IMR-90 (cell line): ENCODE results near the gene SFTPB. TPM values are rescaled to one million over a fixed set of nuclear protein-coding genes. Genes with fewer than 3 reads are reported as not detected.

Experiments used
- ATAC-seq: fragments of 200-7000 bp; cut with Tn5 transposase; 2 replicates; pipeline ENCODE4 v1.9.1; 2020; ENCODE audit warnings: low read depth, mild to moderate bottlenecking, moderate library complexity
- BruUV-seq: library from RNA; stranded (reverse); fragments of 400-500 nt; replicated peaks from 2 replicates; lab custom pipeline; 2021; lab: Mats Ljungman, UMichigan
- CTCF ChIA-PET: fragments of 300-600 bp; formaldehyde crosslinking; extraction: SDS; loops from one replicate; lab custom pipeline; 2021; ENCODE audit warnings: antibody characterized with exemption; lab: Yijun Ruan, JAX
- POLR2A ChIA-PET: fragments of 300-600 bp; sonication (Branson Sonifier 250); formaldehyde crosslinking; loops from one replicate; lab custom pipeline; 2022; ENCODE audit warnings: antibody characterized with exemption; ENCODE audit not compliant: unreplicated experiment; lab: Charles Lee
- DNase-seq: peaks from one replicate; pipeline ENCODE4 v3.0.0; 2013
- H2AFZ ChIP-seq: replicated peaks from 2 replicates; pipeline ENCODE3; 2013; ENCODE audit warnings: low read length, mild to moderate bottlenecking; ENCODE audit not compliant: poor library complexity
- H2AK5ac ChIP-seq: 2 replicates; pipeline ENCODE4 v1.6.1; 2013; ENCODE audit warnings: low read depth, low read length, inconsistent platforms
- H2AK9ac ChIP-seq: replicated peaks from 2 replicates; pipeline ENCODE3; 2013; ENCODE audit warnings: mild to moderate bottlenecking, low read depth, low read length, moderate library complexity; ENCODE audit not compliant: poor library complexity
- H2BK120ac ChIP-seq: 2 replicates; pipeline ENCODE4 v1.6.1; 2013; ENCODE audit warnings: low read depth, low read length, inconsistent platforms
- H2BK15ac ChIP-seq: 3 replicates; pipeline ENCODE4 v1.6.1; 2013; ENCODE audit warnings: low read depth, low read length, inconsistent platforms
- H2BK20ac ChIP-seq: 2 replicates; pipeline ENCODE4 v1.6.1; 2013; ENCODE audit warnings: low read depth, mild to moderate bottlenecking, inconsistent platforms, low read length, moderate library complexity
- H2BK5ac ChIP-seq: 2 replicates; pipeline ENCODE4 v1.6.1; 2013; ENCODE audit warnings: mild to moderate bottlenecking, low read depth, low read length, inconsistent platforms; ENCODE audit not compliant: poor library complexity, severe bottlenecking
- H3K14ac ChIP-seq: replicated peaks from 2 replicates; pipeline ENCODE4 v1.6.1; 2013; ENCODE audit warnings: low read depth, low read length, inconsistent platforms
- H3K18ac ChIP-seq: 2 replicates; pipeline ENCODE4 v1.6.1; 2013; ENCODE audit warnings: low read depth, low read length, control low read depth
- H3K23ac ChIP-seq: 2 replicates; pipeline ENCODE4 v1.6.1; 2013; ENCODE audit warnings: low read depth, low read length, inconsistent platforms
- H3K27ac ChIP-seq: 2 replicates; pipeline ENCODE4 v1.5.1; 2013; ENCODE audit warnings: mild to moderate bottlenecking, control low read depth, low read length; ENCODE audit not compliant: insufficient read depth
- H3K27me3 ChIP-seq: 2 replicates; pipeline ENCODE4 v1.6.1; 2013; ENCODE audit warnings: low read length; ENCODE audit not compliant: control insufficient read depth, insufficient read depth
- H3K36me3 ChIP-seq: 2 replicates; pipeline ENCODE4 v1.6.1; 2013; ENCODE audit warnings: low read length, mixed read lengths; ENCODE audit not compliant: control insufficient read depth, insufficient read depth
- H3K4ac ChIP-seq: 2 replicates; pipeline ENCODE4 v1.6.1; 2013; ENCODE audit warnings: low read depth, low read length, inconsistent platforms
- H3K4me1 ChIP-seq: 2 replicates; pipeline ENCODE4 v1.6.1; 2013; ENCODE audit warnings: low read length, mixed read lengths; ENCODE audit not compliant: control insufficient read depth, insufficient read depth
- H3K4me2 ChIP-seq: 2 replicates; pipeline ENCODE4 v1.6.1; 2013; ENCODE audit warnings: low read depth, mild to moderate bottlenecking, control low read depth, low read length, moderate library complexity
- H3K4me3 ChIP-seq: 2 replicates; pipeline ENCODE4 v1.5.1; 2013; ENCODE audit warnings: low read depth, mild to moderate bottlenecking, control low read depth, low read length, moderate library complexity; ENCODE audit not compliant: insufficient read depth
- H3K56ac ChIP-seq: 2 replicates; pipeline ENCODE4 v1.6.1; 2013; ENCODE audit warnings: low read length, inconsistent platforms; ENCODE audit not compliant: insufficient read depth; ENCODE audit errors: extremely low read depth
- H3K79me1 ChIP-seq, 2 experiments: 2 replicates each; pipeline ENCODE4 v1.6.1; 2013; ENCODE audit warnings: low read length in 2 of 2, inconsistent platforms in 1 of 2, low read depth in 1 of 2
- H3K9ac ChIP-seq: 2 replicates; pipeline ENCODE4 v1.6.1; 2013; ENCODE audit warnings: low read depth, low read length, control low read depth
- H3K9me1 ChIP-seq: 2 replicates; pipeline ENCODE4 v1.6.1; 2013; ENCODE audit warnings: low read length, inconsistent platforms; ENCODE audit not compliant: insufficient read depth
- H3K9me3 ChIP-seq: 2 replicates; pipeline ENCODE4 v1.6.1; 2013; ENCODE audit warnings: low read length; ENCODE audit not compliant: control insufficient read depth, insufficient read depth
- H4K20me1 ChIP-seq: 2 replicates; pipeline ENCODE4 v1.6.1; 2013; ENCODE audit warnings: low read length, inconsistent platforms; ENCODE audit not compliant: insufficient read depth
- H4K5ac ChIP-seq: 2 replicates; pipeline ENCODE4 v1.6.1; 2013; ENCODE audit warnings: mild to moderate bottlenecking, low read depth, low read length, control low read depth
- H4K8ac ChIP-seq, 2 experiments: 2 replicates each; pipeline ENCODE4 v1.6.1; 2013; ENCODE audit warnings: low read depth in 2 of 2, low read length in 2 of 2, control low read depth in 1 of 2, inconsistent platforms in 1 of 2
- H4K91ac ChIP-seq: 2 replicates; pipeline ENCODE4 v1.6.1; 2013; ENCODE audit warnings: low read depth, low read length, inconsistent platforms; ENCODE audit not compliant: insufficient read depth
- BHLHE40 ChIP-seq: fragments of 150-350 bp; IDR thresholded peaks from 2 replicates; pipeline ENCODE4 v1.6.1; 2016; ENCODE audit warnings: mild to moderate bottlenecking, low read depth, low read length
- CEBPB ChIP-seq: IDR thresholded peaks from 2 replicates; pipeline ENCODE4 v1.6.1; 2012; ENCODE audit warnings: low read depth, low read length, improper control_type of control experiment
- CHD1 ChIP-seq: IDR thresholded peaks from 2 replicates; pipeline ENCODE4 v1.6.1; 2012; ENCODE audit warnings: low read depth, low read length, improper control_type of control experiment
- ELK1 ChIP-seq: fragments of 150-350 bp; IDR thresholded peaks from 2 replicates; pipeline ENCODE4 v1.6.1; 2016; ENCODE audit warnings: low read depth, mild to moderate bottlenecking, low read length, moderate library complexity, borderline replicate concordance
- FOS ChIP-seq: fragments of 150-350 bp; IDR thresholded peaks from 2 replicates; pipeline ENCODE4 v1.6.1; 2016; ENCODE audit warnings: low read depth, low read length
- MAFK ChIP-seq: IDR thresholded peaks from 2 replicates; pipeline ENCODE4 v1.6.1; 2012; ENCODE audit warnings: low read depth, low read length, improper control_type of control experiment
- MAZ ChIP-seq: IDR thresholded peaks from 2 replicates; pipeline ENCODE4 v1.6.1; 2012; ENCODE audit warnings: low read depth, mild to moderate bottlenecking, low read length, improper control_type of control experiment, moderate library complexity, borderline replicate concordance
- MXI1 ChIP-seq: IDR thresholded peaks from 2 replicates; pipeline ENCODE4 v1.6.1; 2012; ENCODE audit warnings: low read depth, mild to moderate bottlenecking, low read length, moderate library complexity, borderline replicate concordance
- NFE2L2 ChIP-seq: fragments of 150-350 bp; IDR thresholded peaks from 2 replicates; pipeline ENCODE4 v1.6.1; 2016; ENCODE audit warnings: low read depth, mild to moderate bottlenecking, low read length
- POLR2A ChIP-seq: IDR thresholded peaks from 2 replicates; pipeline ENCODE4 v1.6.1; 2012; ENCODE audit warnings: mild to moderate bottlenecking, low read depth, low read length
- RAD21 ChIP-seq: IDR thresholded peaks from 2 replicates; pipeline ENCODE4 v1.6.1; 2012; ENCODE audit warnings: low read length, improper control_type of control experiment
- RCOR1 ChIP-seq: IDR thresholded peaks from 2 replicates; pipeline ENCODE4 v1.6.1; 2012; ENCODE audit warnings: mild to moderate bottlenecking, low read length, improper control_type of control experiment; ENCODE audit not compliant: insufficient replicate concordance
- RFX5 ChIP-seq: IDR thresholded peaks from 2 replicates; pipeline ENCODE4 v1.8.0; 2012; ENCODE audit warnings: low read depth, mild to moderate bottlenecking, low read length, moderate library complexity
- SMC3 ChIP-seq: fragments of 150-350 bp; IDR thresholded peaks from 2 replicates; pipeline ENCODE4 v1.6.1; 2016; ENCODE audit warnings: low read depth, mild to moderate bottlenecking, antibody characterized with exemption, low read length, moderate library complexity
- dilution Hi-C: fragments of 300-500 bp; cut with HindIII; formaldehyde crosslinking; loops from one replicate; pipeline ENCODE4 v1.14.3; 2018; ENCODE audit warnings: low sequenced_read_pairs; ENCODE audit not compliant: unreplicated experiment
- in situ Hi-C: fragments of 300-500 bp; cut with MboI; formaldehyde crosslinking; loops from 3 replicates; pipeline ENCODE4 v1.14.3; 2019; ENCODE audit warnings: low sequenced_read_pairs, inconsistent platforms, mixed read lengths
- intact Hi-C: fragments of 100-400 bp; cut with micrococcal nuclease; formaldehyde crosslinking; loops from 2 replicates; pipeline ENCODE4 v1.10.0; 2022
- polyA plus RNA-seq, 3 experiments: library from polyadenylated mRNA; depleted of rRNA; stranded (reverse); fragments of >200 nt; gene quantifications; 2 replicates each; pipeline ENCODE4 v1.2.3, GENCODE V29; 2012; ENCODE audit warnings: low replicate concordance in 1 of 3
- total RNA-seq: library from RNA; depleted of rRNA; stranded (reverse); fragments of >200 nt; gene quantifications from 2 replicates; pipeline ENCODE4 v1.2.3, GENCODE V29; 2012
- TF ChIP-seq, protein P1 (sequence below): conservative IDR thresholded peaks from 2 replicates; pipeline ENCODE4 v1.5.1; 2012; ENCODE audit warnings: mild to moderate bottlenecking, low read depth, low read length, improper control_type of control experiment
- TF ChIP-seq, protein P2 (sequence below): fragments of 150-350 bp; IDR thresholded peaks from 2 replicates; pipeline ENCODE4 v1.6.1; 2017; ENCODE audit warnings: mild to moderate bottlenecking, antibody characterized with exemption, low read length, low read depth

The SFTPB gene
- total and polyA plus RNA-seq, 2 of the 4 experiments (the other 2 are of a cell fraction), result not detected

GRCh38 chr2:85703329-85703728 lies 35.3 kb upstream of the SFTPB start:
- ChIA-PET POLR2A (interaction anchor here (0.5 kb wide), 1 partner anchor 662 kb away, joined by 11 read pairs; no protein-coding TSS in a partner anchor), CTCF (interaction anchor here (0.6 kb wide), 1 partner anchor 272 kb away, joined by 3 read pairs; no protein-coding TSS in a partner anchor)
- no peak overlapping the region; the same call in 1 of the 2 replicates for H3K14ac ChIP-seq
- H2BK120ac ChIP-seq, result peak overlapping the region; percentile 79; the same call in 1 of the 2 replicates
- peak overlapping the region; percentile 88; the same call in 1 of the 3 replicates for H2BK15ac ChIP-seq
- no peak overlapping the region for H2AFZ ChIP-seq
- H4K20me1 ChIP-seq, result peaks cover 2% of the 10 kb centered on the region; the same call in 1 of the 2 replicates
- H2AK5ac ChIP-seq, result peak overlapping the region; percentile 64; the same call in 1 of the 2 replicates
- H2BK20ac ChIP-seq, result peak overlapping the region; percentile 86
- peaks cover 18% of the 10 kb centered on the region for H3K4me1 ChIP-seq
- H3K4me3 ChIP-seq, result no peak overlapping the region
- no TSS peak for BruUV-seq
- H3K23ac ChIP-seq, result no peak overlapping the region
- no peak overlapping the region for H3K4me2 ChIP-seq
- no peaks in the 10 kb centered on the region for H3K36me3 ChIP-seq
- no peaks in the 10 kb centered on the region for H3K9me1 ChIP-seq
- no peak overlapping the region for H4K5ac ChIP-seq
- no peaks in the 10 kb centered on the region for H3K9me3 ChIP-seq
- H4K8ac ChIP-seq, result no peak overlapping the region
- dilution Hi-C loops, result no loop called here
- ATAC-seq (no peak), DNase-seq (no peak)
- in situ Hi-C loops, result no loop called here
- intact Hi-C loops, result no loop called here
- peak overlapping the region; percentile 70 for H4K91ac ChIP-seq
- no peak overlapping the region; the same call in 1 of the 2 replicates for H3K18ac ChIP-seq
- TF ChIP-seq ELK1 (no peak), RAD21 (no peak), POLR2A (no peak), RCOR1 (no peak), CEBPB (no peak), BHLHE40 (no peak), MAZ (no peak), MXI1 (no peak), RFX5 (no peak), CHD1 (no peak), MAFK (no peak), NFE2L2 (no peak), FOS (no peak), SMC3 (no peak)
- TF ChIP-seq, protein P1, sequence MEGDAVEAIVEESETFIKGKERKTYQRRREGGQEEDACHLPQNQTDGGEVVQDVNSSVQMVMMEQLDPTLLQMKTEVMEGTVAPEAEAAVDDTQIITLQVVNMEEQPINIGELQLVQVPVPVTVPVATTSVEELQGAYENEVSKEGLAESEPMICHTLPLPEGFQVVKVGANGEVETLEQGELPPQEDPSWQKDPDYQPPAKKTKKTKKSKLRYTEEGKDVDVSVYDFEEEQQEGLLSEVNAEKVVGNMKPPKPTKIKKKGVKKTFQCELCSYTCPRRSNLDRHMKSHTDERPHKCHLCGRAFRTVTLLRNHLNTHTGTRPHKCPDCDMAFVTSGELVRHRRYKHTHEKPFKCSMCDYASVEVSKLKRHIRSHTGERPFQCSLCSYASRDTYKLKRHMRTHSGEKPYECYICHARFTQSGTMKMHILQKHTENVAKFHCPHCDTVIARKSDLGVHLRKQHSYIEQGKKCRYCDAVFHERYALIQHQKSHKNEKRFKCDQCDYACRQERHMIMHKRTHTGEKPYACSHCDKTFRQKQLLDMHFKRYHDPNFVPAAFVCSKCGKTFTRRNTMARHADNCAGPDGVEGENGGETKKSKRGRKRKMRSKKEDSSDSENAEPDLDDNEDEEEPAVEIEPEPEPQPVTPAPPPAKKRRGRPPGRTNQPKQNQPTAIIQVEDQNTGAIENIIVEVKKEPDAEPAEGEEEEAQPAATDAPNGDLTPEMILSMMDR, result no peak
- TF ChIP-seq, protein P2, sequence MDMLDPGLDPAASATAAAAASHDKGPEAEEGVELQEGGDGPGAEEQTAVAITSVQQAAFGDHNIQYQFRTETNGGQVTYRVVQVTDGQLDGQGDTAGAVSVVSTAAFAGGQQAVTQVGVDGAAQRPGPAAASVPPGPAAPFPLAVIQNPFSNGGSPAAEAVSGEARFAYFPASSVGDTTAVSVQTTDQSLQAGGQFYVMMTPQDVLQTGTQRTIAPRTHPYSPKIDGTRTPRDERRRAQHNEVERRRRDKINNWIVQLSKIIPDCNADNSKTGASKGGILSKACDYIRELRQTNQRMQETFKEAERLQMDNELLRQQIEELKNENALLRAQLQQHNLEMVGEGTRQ, result no peak
- H3K27ac ChIP-seq, result no peak overlapping the region
- no peak overlapping the region for H3K9ac ChIP-seq
- H2BK5ac ChIP-seq, result no peak overlapping the region
- no peaks in the 10 kb centered on the region for H3K79me1 ChIP-seq
- peak overlapping the region; percentile 72; the same call in 1 of the 2 replicates for H3K4ac ChIP-seq
- H3K27me3 ChIP-seq, result no peaks in the 10 kb centered on the region
- H2AK9ac ChIP-seq, result no peak overlapping the region
- no peak overlapping the region for H3K56ac ChIP-seq
